Keratinocyte (primary cell): ENCODE measurements around the gene AJUBA. TPM values are rescaled to one million over a fixed set of nuclear protein-coding genes. Genes with fewer than 3 reads are reported as not detected.

Experiments
- DNase-seq: peaks from one replicate; pipeline ENCODE4 v3.0.0-alpha.2; 2011; ENCODE audit warnings: low read depth, missing footprints, low spot score
- FAIRE-seq: peaks from 2 replicates; lab custom pipeline; 2011; peaks lifted over from hg19 to GRCh38; lab: Jason Lieb, UNC
- H2AFZ ChIP-seq: 2 replicates; pipeline ENCODE4 v1.6.0; 2012; ENCODE audit warnings: low read length, control low read depth, inconsistent platforms; ENCODE audit not compliant: control insufficient read depth
- H3K27ac ChIP-seq: 2 replicates; pipeline ENCODE4 v1.5.1; 2011; ENCODE audit warnings: low read length; ENCODE audit not compliant: control insufficient read depth, insufficient read depth
- H3K27me3 ChIP-seq: 3 replicates; pipeline ENCODE4 v1.6.0; 2011; ENCODE audit warnings: low read length; ENCODE audit not compliant: control insufficient read depth, insufficient read depth; ENCODE audit errors: extremely low read depth
- H3K36me3 ChIP-seq, 2 experiments: 2 replicates in 1 of 2; 3 replicates in 1 of 2; pipeline ENCODE4 v1.5.1; 2011; ENCODE audit warnings: low read length in 2 of 2, mild to moderate bottlenecking in 1 of 2; ENCODE audit not compliant: control insufficient read depth in 2 of 2, insufficient read depth in 2 of 2; ENCODE audit errors: extremely low read depth in 1 of 2
- H3K4me1 ChIP-seq: 3 replicates; pipeline ENCODE4 v1.5.1; 2011; ENCODE audit warnings: low read length; ENCODE audit not compliant: control insufficient read depth, insufficient read depth; ENCODE audit errors: extremely low read depth
- H3K4me2 ChIP-seq: 3 replicates; pipeline ENCODE4 v1.6.0; 2011; ENCODE audit warnings: low read depth, low read length; ENCODE audit not compliant: control insufficient read depth, insufficient read depth; ENCODE audit errors: extremely low read depth
- H3K4me3 ChIP-seq, 3 experiments: fragments of 200-600 bp in 1 of 3; sonication (generic) in 1 of 3; 2 replicates in 2 of 3; 3 replicates in 1 of 3; pipeline ENCODE4 v1.5.1; 2011 to 2016; ENCODE audit warnings: low read length in 3 of 3, mild to moderate bottlenecking in 3 of 3, control low read depth in 2 of 3, inconsistent platforms in 1 of 3, low read depth in 1 of 3, mixed read lengths in 1 of 3, mixed run types in 1 of 3, moderate library complexity in 1 of 3; ENCODE audit not compliant: control insufficient read depth in 2 of 3, insufficient read depth in 2 of 3; ENCODE audit errors: extremely low read depth in 1 of 3
- H3K79me2 ChIP-seq: 2 replicates; pipeline ENCODE4 v1.6.0; 2012; ENCODE audit warnings: low read length; ENCODE audit not compliant: control insufficient read depth, insufficient read depth
- H3K9ac ChIP-seq: 3 replicates; pipeline ENCODE4 v1.6.0; 2011; ENCODE audit warnings: low read length; ENCODE audit not compliant: control insufficient read depth, insufficient read depth; ENCODE audit errors: extremely low read depth
- H3K9me1 ChIP-seq: 3 replicates; pipeline ENCODE4 v1.6.0; 2011; ENCODE audit warnings: low read length; ENCODE audit not compliant: control insufficient read depth, insufficient read depth; ENCODE audit errors: extremely low read depth
- H3K9me3 ChIP-seq: 2 replicates; pipeline ENCODE4 v1.5.1; 2012; ENCODE audit warnings: low read depth, low read length; ENCODE audit not compliant: control insufficient read depth
- H4K20me1 ChIP-seq: 3 replicates; pipeline ENCODE4 v1.6.0; 2011; ENCODE audit warnings: low read length; ENCODE audit not compliant: control insufficient read depth, insufficient read depth; ENCODE audit errors: extremely low read depth
- CTCF ChIP-seq, 3 experiments: IDR thresholded peaks in 1 of 3; conservative IDR thresholded peaks in 1 of 3; optimal IDR thresholded peaks in 1 of 3; 2 replicates in 2 of 3; 3 replicates in 1 of 3; pipeline versions ENCODE3 to v1.5.1; 2011; ENCODE audit warnings: low read length in 3 of 3, mild to moderate bottlenecking in 3 of 3, moderate library complexity in 2 of 3, control low read depth in 1 of 3, inconsistent platforms in 1 of 3; ENCODE audit not compliant: insufficient read depth in 2 of 3; ENCODE audit errors: extremely low read depth in 1 of 3
- EZH2 ChIP-seq: IDR thresholded peaks from one replicate; pipeline ENCODE4 v1.6.1; 2012; ENCODE audit warnings: inconsistent platforms, mild to moderate bottlenecking, low read length, moderate library complexity
- dilution Hi-C: fragments of 300-500 bp; cut with MboI; formaldehyde crosslinking; loops from one replicate; pipeline ENCODE4 v1.7.0; 2020; ENCODE audit warnings: low sequenced_read_pairs; ENCODE audit not compliant: extremely low pct_ligation_motif_present
- polyA plus RNA-seq, 5 experiments: library from polyadenylated mRNA; depleted of rRNA in 3 of 5; stranded (reverse) in 3 of 5; stranded (forward) in 1 of 5; unstranded in 1 of 5; fragments of >200 nt; gene quantifications; 1 replicate in 1 of 5; 2 replicates in 3 of 5; 3 replicates in 1 of 5; pipeline versions ENCODE4 v1.2.1 to v1.2.3, GENCODE V29; 2011 to 2012; ENCODE audit warnings: missing spikeins in 2 of 5, low read depth in 1 of 5, low replicate concordance in 1 of 5

Gene AJUBA
- polyA plus RNA-seq, 1 donor (not counting 4 experiments of a cell fraction or from before 2014, with no cell fraction given): 157 TPM

GRCh38 chr14:22985894-22986507 is 3.6 kb upstream of the AJUBA start:
- no peaks in the 10 kb centered on the region for H3K9me3 ChIP-seq
- no peak overlapping the region for H2AFZ ChIP-seq
- no peaks in the 10 kb centered on the region for H4K20me1 ChIP-seq
- TF ChIP-seq EZH2 (no peak), CTCF (optimal IDR thresholded peaks at IDR 0.05 in 1 of 3, IDR thresholded peaks at IDR 0.05 in 1 of 3, conservative IDR thresholded peaks at IDR 0.05 in 1 of 3; ENCODE audit: extremely low read depth in 1 of 3, insufficient read depth in 2 of 3, low read length in 3 of 3) (no peak)
- peaks cover 24% of the 10 kb centered on the region for H3K79me2 ChIP-seq
- DNase-seq (no peak), FAIRE-seq (no peak)
- no peak overlapping the region for H3K4me3 ChIP-seq
- peaks cover 0 to 6% of the 10 kb centered on the region in 2 experiments for H3K36me3 ChIP-seq
- H3K9me1 ChIP-seq: no peaks in the 10 kb centered on the region
- no peak overlapping the region for H3K9ac ChIP-seq
- dilution Hi-C loops: no loop called here
- no peaks in the 10 kb centered on the region for H3K27me3 ChIP-seq
- no peak overlapping the region for H3K27ac ChIP-seq
- H3K4me2 ChIP-seq: no peak overlapping the region
- H3K4me1 ChIP-seq: peaks cover 4% of the 10 kb centered on the region

GRCh38 chr14:22984959-22985658 is 2.8 kb upstream of the AJUBA start:
- Histone ChIP-seq H4K20me1 (no peaks in the 10 kb centered on the region), H3K27me3 (no peaks in the 10 kb centered on the region), H3K4me1 (peaks cover 4% of the 10 kb centered on the region), H2AFZ (no peak overlapping the region), H3K4me3 (no peak overlapping the region), H3K9me3 (no peaks in the 10 kb centered on the region), H3K27ac (no peak overlapping the region), H3K79me2 (peaks cover 31% of the 10 kb centered on the region), H3K4me2 (no peak overlapping the region), H3K9me1 (no peaks in the 10 kb centered on the region), H3K36me3 (peaks cover 0 to 9% of the 10 kb centered on the region in 2 experiments), H3K9ac (no peak overlapping the region)
- DNase-seq: no peak
- dilution Hi-C loops: no loop called here
- FAIRE-seq: no peak
- TF ChIP-seq CTCF (optimal IDR thresholded peaks at IDR 0.05 in 1 of 3, IDR thresholded peaks at IDR 0.05 in 1 of 3, conservative IDR thresholded peaks at IDR 0.05 in 1 of 3; ENCODE audit: extremely low read depth in 1 of 3, insufficient read depth in 2 of 3, low read length in 3 of 3): no peak
- TF ChIP-seq EZH2: no peak
